NOMO-1 (cell line): ENCODE measurements around the gene JPH3.

Experiments used
- DNase-seq, 2 experiments: peaks; one replicate each; lab custom pipeline; 2025; ENCODE audit not compliant: unreplicated experiment in 2 of 2; lab: John Stamatoyannopoulos, UW

Gene JPH3

GRCh38 chr16:87598431-87598830 is 3.9 kb upstream of the JPH3 start:
- no peak for DNase-seq

DNA sequence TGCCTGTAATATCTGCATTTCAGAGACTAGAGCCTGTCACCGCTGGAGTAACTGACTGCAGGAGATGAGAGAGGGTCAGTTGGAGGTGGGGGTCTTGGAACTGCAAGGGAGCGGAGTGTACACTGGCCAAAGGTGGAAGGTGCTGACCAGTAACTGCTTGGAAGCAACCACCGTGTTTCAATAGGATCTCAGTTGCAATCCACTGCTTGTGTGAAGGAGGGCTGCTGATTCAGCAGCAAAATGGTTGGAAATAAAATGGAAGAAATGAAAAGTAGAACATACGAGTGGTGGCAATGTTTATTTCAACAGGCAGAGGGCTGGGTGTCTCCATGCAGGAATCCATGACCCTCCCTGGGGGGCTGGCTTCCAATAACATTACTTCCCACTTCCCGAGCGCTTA is 2.1 kb upstream of the JPH3 start:
- DNase-seq, result no peak

- DNase-seq, result no peak
These were observed 817 bp upstream of the JPH3 start for GRCh38 chr16:87601401-87601981.

DNA sequence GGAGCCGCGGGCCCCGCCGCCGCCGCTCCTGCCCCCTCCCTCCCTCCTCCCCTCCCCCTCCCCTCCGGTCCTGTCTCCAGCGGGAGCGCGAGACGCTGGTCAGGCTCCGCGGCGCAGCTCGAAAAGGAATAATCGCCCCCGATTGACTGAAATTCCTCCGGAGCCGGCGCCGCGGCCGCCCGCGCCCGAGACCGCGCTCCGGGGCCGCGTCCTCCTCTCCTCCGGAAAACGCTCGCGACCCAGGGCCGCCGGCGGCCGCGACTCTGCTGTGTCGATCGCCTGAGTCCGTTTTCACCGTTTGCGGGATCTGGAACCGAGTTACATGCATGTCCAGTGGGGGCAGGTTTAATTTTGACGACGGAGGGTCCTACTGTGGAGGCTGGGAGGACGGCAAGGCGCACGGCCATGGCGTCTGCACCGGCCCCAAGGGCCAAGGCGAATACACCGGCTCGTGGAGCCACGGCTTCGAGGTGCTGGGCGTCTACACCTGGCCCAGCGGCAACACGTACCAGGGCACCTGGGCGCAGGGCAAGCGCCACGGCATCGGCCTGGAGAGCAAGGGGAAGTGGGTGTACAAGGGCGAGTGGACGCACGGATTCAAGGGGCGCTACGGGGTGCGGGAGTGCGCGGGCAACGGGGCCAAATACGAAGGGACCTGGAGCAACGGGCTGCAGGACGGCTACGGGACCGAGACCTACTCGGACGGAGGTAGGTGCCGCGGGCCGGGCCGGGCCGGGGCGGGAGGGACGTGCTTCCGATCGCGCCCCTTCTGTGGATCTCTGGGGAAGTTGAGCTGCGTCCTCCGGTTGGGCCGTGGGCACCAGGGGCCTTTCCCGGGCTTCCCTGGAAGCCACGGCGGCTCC is 744 bp downstream of the JPH3 start:
- no peak for DNase-seq

DNA sequence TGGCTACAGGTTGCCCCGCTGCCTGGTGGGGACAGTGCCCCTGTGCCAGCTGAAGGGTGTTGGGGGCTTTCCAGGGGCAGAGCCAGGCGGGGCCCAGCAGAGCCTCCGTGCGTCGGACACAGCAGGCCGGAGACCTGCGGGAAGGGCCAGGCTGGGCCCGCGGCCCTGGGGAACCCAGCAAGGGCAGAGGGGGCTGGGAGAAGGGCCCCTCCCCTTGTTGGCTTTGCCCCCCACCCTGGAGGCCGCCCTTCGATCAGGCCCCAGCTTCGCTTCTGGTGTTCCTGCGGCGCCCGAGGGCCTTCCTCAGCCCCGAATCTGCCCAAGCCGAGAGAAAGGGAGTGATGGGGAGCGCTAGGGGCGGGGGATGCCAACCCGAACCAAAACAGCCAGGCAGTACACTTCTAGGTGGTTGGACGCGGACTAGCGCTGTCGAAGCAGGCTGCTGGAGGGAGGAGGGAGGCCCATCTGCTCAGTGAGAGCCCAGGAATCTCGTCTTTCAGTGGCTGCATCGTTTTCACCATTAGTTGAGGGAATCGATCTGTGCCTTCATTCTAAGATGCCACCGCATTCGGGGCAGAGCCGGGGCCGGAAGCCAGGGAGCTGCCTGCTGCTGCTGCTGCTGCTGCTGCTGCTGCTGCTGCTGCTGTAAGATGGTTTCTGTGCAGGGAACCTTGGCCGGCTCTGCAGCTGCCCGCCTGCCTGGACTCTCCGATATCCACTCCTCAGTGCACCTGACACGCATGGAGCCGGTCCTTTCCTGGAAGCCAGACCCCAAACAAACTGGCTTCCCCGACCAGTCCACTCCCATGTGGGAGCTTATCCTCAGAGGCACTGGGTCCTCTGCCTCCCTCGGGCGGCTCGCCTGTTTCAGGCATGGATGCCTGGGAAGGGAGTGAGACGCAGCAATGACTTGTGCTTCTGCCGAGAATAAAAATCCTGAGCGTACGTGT is 1.7 kb downstream of the JPH3 start:
- no peak for DNase-seq

GRCh38 chr16:87604634-87605111 is 2.4 kb downstream of the JPH3 start:
- DNase-seq, result no peak

DNA sequence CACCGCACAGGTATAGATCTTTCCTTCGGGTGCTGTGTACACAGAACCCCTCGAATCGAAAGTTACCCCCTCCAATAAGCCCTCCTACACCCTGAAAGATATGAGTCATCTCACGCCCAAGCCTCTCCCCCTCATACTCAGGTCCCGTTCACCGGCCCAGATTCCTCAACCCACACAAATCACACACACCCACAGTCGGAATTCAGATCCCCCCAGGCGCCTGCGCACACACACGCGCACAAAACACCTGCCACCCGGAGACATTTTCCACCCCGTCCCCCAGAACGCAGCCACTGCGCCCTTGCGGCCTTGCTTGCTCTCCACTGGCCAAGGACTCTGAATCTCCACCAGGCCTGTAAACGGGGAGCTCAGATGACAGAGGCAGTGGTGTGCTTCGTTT is 4.9 kb downstream of the JPH3 start:
- DNase-seq, result no peak

GRCh38 chr16:87607871-87608270 is 5.6 kb downstream of the JPH3 start:
- no peak for DNase-seq

- peak; percentile 20 to 31 for DNase-seq
These were observed 6.2 kb downstream of the JPH3 start for GRCh38 chr16:87608400-87608985.

DNA sequence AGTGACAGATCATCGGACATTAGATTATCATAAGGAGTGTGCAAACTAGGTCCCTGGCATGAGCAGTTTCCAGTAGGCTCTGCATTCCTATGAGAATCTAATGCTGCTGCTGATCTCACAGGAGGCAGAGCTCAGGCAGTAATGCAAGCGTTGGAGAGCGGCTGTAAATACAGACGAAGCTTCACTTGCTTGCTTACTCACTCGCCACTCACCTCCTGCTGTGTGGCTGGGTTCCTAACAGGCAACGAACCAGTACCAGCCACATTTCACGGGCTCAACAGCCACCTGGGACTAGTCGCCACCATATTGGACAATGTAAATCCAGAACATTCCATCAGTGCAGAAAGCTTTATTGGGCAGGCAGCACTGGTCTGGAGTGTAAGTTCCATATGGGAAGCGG is 7.7 kb downstream of the JPH3 start:
- DNase-seq, result no peak

DNA sequence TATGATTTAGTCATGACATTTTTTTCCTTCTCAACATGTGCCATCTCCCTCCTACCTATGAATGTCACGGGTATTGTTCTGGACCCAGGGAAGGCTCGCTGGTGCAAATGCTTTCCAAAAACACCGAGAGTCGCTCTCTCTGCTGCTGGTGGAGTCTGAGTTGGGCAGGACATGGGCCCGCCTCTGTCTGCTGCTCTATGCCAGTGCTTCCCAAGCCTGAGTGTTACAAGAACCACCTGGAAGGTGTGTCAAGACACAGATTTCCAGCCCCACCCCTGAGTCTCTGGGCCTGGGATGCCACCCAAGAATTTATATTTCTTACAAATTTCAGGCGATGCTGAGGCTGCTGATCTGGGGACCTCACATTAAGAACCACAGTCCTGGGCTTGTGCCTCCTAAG is 9.1 kb downstream of the JPH3 start:
- DNase-seq, result no peak

DNA sequence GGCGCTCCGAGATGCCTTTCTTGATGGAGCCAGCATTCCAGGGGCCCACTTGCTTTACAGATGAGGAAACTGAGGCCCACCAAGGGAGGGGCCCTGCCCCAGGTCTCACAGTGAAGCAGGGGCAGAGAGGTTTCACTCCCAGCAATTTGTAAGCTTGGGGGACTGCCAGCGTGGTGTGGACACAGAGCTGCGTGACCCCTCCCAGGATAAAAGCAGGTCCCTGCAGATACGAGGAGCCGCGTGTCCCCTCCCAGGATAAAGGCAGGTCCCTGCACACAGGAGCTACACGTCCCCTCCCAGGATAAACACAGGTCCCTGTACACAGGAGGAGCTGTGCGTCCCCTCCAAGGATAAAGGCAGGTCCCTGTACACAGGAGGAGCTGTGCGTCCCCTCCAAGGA is 11.7 kb downstream of the JPH3 start:
- DNase-seq, result no peak

GRCh38 chr16:87615621-87616041 is 13.3 kb downstream of the JPH3 start:
- no peak for DNase-seq

DNA sequence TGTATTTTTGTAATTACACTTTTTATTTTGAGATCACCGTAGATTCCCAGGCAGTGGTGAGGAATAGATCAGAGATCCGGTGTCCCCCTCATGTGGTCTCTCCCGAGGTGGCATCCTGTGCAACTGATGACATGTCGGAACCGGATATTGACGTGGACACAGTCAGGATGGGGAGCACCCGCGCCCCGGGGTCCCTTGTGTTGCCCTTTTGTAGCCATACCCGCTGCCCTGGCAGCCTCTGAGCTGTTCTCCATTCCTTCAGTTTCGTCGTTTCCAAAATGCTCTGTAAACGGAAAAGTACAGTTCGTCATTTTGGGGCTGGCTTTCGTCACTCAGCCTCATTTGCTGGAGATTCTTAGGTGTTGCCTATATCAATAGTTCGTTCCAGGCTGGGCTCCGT is 14.2 kb downstream of the JPH3 start:
- no peak for DNase-seq

DNA sequence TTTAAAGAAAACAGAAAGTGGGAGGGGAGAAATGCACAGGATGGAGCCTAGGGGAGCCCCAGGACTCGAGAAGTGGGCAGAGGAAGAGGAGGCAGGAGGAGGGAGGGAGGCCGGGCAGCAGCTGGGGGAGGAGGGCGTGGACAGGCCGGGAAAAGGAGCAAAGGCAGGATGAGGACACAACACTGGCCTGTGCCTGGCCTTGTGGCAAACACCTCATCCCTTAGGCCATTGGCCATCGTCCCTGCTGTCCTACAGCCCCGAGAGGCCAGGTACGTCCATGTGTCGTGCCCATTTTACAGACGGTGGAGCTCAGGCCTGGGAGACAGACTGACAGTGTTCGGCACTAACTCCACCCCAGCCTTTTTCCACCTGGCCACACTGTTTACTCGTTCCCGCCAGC is 15.9 kb downstream of the JPH3 start:
- no peak for DNase-seq

DNA sequence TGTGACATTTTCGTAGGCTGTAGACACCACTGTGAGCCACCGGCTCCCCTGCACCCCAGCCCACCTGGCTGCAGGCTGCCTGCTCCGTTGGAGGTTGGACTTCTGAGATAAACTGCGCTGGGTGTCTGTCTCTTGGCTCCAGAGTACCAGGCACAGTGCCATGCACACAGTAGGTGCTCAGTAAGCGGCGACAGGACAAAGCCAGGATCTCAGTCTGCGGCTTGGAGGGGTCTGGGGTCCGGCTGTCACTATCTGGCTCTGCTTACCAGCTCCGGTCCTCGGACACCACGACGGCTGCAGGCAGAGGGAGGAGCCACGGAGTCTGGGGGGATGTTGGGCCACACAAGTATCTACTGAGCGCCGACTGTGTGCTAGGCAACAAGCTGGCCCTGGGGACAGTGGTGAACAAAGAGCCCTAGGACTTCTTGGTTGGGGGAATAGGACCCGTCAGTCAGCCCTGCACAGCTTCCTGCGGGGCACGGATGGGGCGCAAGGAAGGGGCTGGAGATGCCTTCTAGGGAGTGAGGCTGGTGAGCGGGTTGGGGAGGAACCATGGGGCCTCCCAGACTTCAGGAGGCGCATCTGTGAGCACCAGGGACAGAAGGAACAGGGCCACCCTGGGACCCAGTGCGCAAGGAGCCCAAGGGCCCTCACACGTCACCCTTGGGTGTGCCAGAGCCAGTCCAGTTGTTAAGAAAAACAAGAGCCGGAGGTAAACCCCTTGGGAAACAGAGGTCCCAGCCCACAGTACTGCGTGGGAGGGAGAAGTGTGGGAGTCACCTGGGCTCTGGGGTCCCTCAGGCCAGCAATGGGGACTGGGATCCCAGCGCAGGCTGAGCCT is 17.3 kb downstream of the JPH3 start:
- no peak for DNase-seq

DNA sequence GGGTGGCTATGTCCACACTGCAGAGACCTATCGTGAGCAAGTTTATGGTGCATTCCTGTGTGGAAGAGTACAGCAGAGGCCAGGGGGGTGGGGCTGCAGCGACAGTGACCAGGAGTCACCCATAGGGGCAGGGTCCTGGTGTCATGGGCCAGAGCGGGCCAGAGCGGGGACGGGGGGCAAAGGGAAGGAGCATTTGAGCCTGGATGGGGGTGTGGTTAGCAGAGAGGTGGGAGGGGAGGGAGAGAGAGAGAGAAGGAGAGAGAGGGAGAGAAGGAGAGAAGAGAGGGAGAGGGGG is 17.8 kb downstream of the JPH3 start:
- DNase-seq, result no peak

DNA sequence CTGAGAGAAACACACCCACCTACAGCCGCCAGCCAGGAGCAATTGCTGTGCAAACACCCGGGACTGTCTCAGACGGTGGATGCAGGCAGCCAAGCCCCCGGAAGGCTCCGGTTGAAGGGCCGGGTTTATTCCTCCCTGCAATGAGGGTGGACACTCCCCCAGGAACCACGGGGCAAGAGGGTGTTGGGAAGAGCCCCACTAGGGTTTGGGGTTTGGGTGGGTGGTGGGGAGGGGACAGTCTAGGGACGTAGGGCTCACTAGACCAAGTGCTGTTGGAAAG is 19.2 kb downstream of the JPH3 start:
- no peak for DNase-seq

GRCh38 chr16:87621976-87622713 is 19.8 kb downstream of the JPH3 start:
- no peak for DNase-seq
